Ovary (tissue), 9 donors: ENCODE results near the gene EEF1A2. TPM values are rescaled to one million over a fixed set of nuclear protein-coding genes. Genes with fewer than 3 reads are reported as not detected.

Source experiments
- DNase-seq, 5 donors: peaks; one replicate each; pipeline ENCODE4 v3.0.0-alpha.2; 2019 to 2020
- H3K27ac ChIP-seq, 2 donors: fragments of 200-600 bp; one replicate each; pipeline versions ENCODE4 v1.5.1 to v1.8.0; 2019 to 2022
- H3K27me3 ChIP-seq: fragments of 200-600 bp; one replicate; pipeline ENCODE4 v1.8.0; 2022
- H3K36me3 ChIP-seq: fragments of 200-600 bp; sonication (generic); one replicate; pipeline ENCODE4 v1.5.1; 2019
- H3K4me1 ChIP-seq: one replicate; pipeline ENCODE4 v1.8.1; 2013; ENCODE audit warnings: mild to moderate bottlenecking, moderate library complexity; ENCODE audit not compliant: insufficient read depth
- H3K4me3 ChIP-seq: fragments of 200-600 bp; sonication (generic); one replicate; pipeline ENCODE4 v1.5.1; 2017
- H3K9me3 ChIP-seq, 2 donors: fragments of 200-600 bp in 1 of 2; sonication (generic) in 1 of 2; one replicate each; pipeline versions ENCODE4 v1.5.1 to v1.8.1; 2013 to 2019; ENCODE audit warnings: mild to moderate bottlenecking in 1 of 2, moderate library complexity in 1 of 2
- EP300 ChIP-seq: sonication (generic); formaldehyde crosslinking; IDR thresholded peaks from one replicate; pipeline ENCODE4 v1.6.1; 2017; ENCODE audit warnings: antibody characterized with exemption
- POLR2A ChIP-seq: fragments of 450-650 bp; IDR thresholded peaks from one replicate; pipeline ENCODE4 v1.6.1; 2017; ENCODE audit warnings: antibody characterized with exemption, mild to moderate bottlenecking, moderate library complexity
- WGBS, 3 donors: extraction: QIAGEN DNeasy Blood & Tissue Kit in 1 of 3; methylation state at CpG; one replicate each; pipeline versions ENCODE4 v1.1.5 to v1.1.7; 2013 to 2017; 5-methylcytosine and 5-hydroxymethylcytosine counted together
- intact Hi-C, 4 donors: fragments of 100-400 bp; cut with DNase I; formaldehyde crosslinking; loops; one replicate each; pipeline versions ENCODE4 v1.11.0 to v1.15.1; 2022 to 2023
- polyA plus RNA-seq, 2 donors: library from polyadenylated mRNA; stranded (reverse); fragments of 200-250 nt in 1 of 2; fragments of 350-450 nt in 1 of 2; fragmentation: Illumina TruSeq in 1 of 2; extraction: RNeasy Lipid Tissue Mini Kit (QIAGEN cat#74804) in 1 of 2; gene quantifications; one replicate each; pipeline ENCODE4 v1.2.3, GENCODE V29; 2013 to 2014
- total RNA-seq, 7 donors: library from RNA; depleted of rRNA in 2 of 7; stranded (reverse); fragments of >200 nt in 2 of 7; fragmentation: NEBNext Ultra II Directional in 3 of 7; extraction: Animal tissue kit (Norgen Biotek cat#: 25700) in 3 of 7; gene quantifications; one replicate each; pipeline versions ENCODE4 v1.1.0 to v1.2.4, GENCODE V29; 2016 to 2023
- TF ChIP-seq, protein P1 (sequence below), 3 donors: fragments of 450-650 bp in 2 of 3; fragments of 200-600 bp in 1 of 3; IDR thresholded peaks; one replicate each; pipeline versions ENCODE4 v1.5.1 to v1.8.0; 2016 to 2022; ENCODE audit warnings: antibody characterized with exemption in 3 of 3, mild to moderate bottlenecking in 1 of 3
- donor health status: DM: no; HTN: no; CAD: no; lungs with moderate emphysema.
- donor health status: DM: no; HTN: no; CAD: no.
- donor health status: Bipolar disorder and iron deficiency.
- donor health status: DM: yes; HTN: yes; CAD: no.
- donor health status: DM: no; HTN: no; CAD: no.
- donor health status: DM: yes; HTN: yes; CAD: no.

The EEF1A2 gene
- total and polyA plus RNA-seq, 9 donors, result 0.25 to 1.3 (median 0.69) TPM

DNA sequence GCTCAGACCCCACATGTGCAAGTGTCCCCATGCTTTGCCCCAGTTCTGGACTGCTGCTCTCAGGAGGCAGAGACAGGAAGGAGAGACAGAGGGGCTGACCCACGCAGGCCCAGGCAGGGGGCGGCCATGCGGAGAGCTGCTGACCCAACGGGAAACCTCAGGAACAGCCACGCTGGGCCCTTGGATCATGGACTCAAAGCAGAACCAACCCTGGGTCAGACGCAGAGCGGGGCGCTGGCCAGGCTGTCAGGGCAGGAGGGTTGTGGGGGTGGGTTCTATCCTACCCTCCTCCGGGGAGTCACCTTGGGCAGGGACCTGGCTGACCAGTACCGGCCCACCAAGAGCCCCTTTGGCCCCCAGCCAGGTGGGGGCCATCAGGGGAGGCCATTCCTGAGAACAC, 28.5 kb downstream of the EEF1A2 start:
- no peak for TF ChIP-seq POLR2A
- intact Hi-C loops, result no loop called here
- no peak overlapping the region for H3K4me3 ChIP-seq
- WGBS, 3 donors, result 61 to 66% (median 64%) methylated on average over 10 of the region's 10 CpGs
- no peaks in the 10 kb centered on the region for H3K4me1 ChIP-seq
- H3K27ac ChIP-seq, result no peak overlapping the region
- H3K36me3 ChIP-seq, result no peaks in the 10 kb centered on the region
- peaks cover 2% of the 10 kb centered on the region for H3K27me3 ChIP-seq
- no peaks in the 10 kb centered on the region for H3K9me3 ChIP-seq
- DNase-seq, result no peak

DNA sequence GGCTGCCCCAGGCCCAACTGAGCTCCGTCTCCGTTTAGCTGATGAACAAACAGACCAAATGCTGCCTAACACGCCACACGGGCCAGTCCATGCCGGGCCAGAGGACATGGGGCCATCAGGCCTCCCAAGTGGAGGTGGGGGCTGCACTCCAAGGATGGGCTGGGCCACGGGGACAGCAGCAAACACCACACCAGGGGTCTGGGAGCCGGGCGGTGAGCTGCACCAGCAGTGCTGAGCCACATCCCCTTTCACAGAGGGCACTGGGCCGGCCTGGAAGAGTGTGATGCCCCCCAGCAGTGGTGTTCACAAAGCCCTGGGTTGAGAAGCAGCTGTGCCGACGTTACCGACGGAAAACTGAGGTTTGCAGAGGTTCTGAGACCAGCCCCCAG, 29.2 kb downstream of the EEF1A2 start:
- no peak for TF ChIP-seq POLR2A
- no peak for TF ChIP-seq EP300
- TF ChIP-seq, protein P1, sequence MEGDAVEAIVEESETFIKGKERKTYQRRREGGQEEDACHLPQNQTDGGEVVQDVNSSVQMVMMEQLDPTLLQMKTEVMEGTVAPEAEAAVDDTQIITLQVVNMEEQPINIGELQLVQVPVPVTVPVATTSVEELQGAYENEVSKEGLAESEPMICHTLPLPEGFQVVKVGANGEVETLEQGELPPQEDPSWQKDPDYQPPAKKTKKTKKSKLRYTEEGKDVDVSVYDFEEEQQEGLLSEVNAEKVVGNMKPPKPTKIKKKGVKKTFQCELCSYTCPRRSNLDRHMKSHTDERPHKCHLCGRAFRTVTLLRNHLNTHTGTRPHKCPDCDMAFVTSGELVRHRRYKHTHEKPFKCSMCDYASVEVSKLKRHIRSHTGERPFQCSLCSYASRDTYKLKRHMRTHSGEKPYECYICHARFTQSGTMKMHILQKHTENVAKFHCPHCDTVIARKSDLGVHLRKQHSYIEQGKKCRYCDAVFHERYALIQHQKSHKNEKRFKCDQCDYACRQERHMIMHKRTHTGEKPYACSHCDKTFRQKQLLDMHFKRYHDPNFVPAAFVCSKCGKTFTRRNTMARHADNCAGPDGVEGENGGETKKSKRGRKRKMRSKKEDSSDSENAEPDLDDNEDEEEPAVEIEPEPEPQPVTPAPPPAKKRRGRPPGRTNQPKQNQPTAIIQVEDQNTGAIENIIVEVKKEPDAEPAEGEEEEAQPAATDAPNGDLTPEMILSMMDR (IDR thresholded peaks at IDR 0.05), result no peak
- no peak overlapping the region for H3K27ac ChIP-seq
- peaks cover 2% of the 10 kb centered on the region for H3K27me3 ChIP-seq
- no peaks in the 10 kb centered on the region for H3K4me1 ChIP-seq
- DNase-seq, result no peak
- intact Hi-C loops, result no loop called here
- 67 to 72% (median 72%) methylated on average over 13 of the region's 13 CpGs for WGBS, 3 donors
- H3K9me3 ChIP-seq, result no peaks in the 10 kb centered on the region
- no peak overlapping the region for H3K4me3 ChIP-seq
- no peaks in the 10 kb centered on the region for H3K36me3 ChIP-seq

GRCh38 chr20:63469019-63469712, 29.7 kb downstream of the EEF1A2 start:
- no peak for TF ChIP-seq POLR2A
- TF ChIP-seq EP300, result no peak
- TF ChIP-seq, protein P1 (IDR thresholded peaks at IDR 0.05), result no peak
- H3K4me1 ChIP-seq, result no peaks in the 10 kb centered on the region
- 64 to 79% (median 73%) methylated on average over 20 to 22 of the region's 22 CpGs for WGBS, 3 donors
- H3K36me3 ChIP-seq, result no peaks in the 10 kb centered on the region
- H3K27me3 ChIP-seq, result peaks cover 2% of the 10 kb centered on the region
- no peak overlapping the region for H3K4me3 ChIP-seq
- intact Hi-C loops, result no loop called here
- DNase-seq, result no peak
- H3K27ac ChIP-seq, result no peak overlapping the region
- H3K9me3 ChIP-seq, result no peaks in the 10 kb centered on the region

- H3K4me1 ChIP-seq, result no peaks in the 10 kb centered on the region
- H3K9me3 ChIP-seq, result no peaks in the 10 kb centered on the region
- no peak for DNase-seq
- peaks cover 2% of the 10 kb centered on the region for H3K27me3 ChIP-seq
- H3K4me3 ChIP-seq, result no peak overlapping the region
- intact Hi-C loops, result no loop called here
- H3K36me3 ChIP-seq, result no peaks in the 10 kb centered on the region
- TF ChIP-seq EP300 (no peak), POLR2A (no peak)
- TF ChIP-seq, protein P1 (IDR thresholded peaks at IDR 0.05), result no peak
- no peak overlapping the region for H3K27ac ChIP-seq
- WGBS, 3 donors, result 70 to 82% (median 76%) methylated on average over 11 to 12 of the region's 12 CpGs
Observed at GRCh38 chr20:63468421-63468820, 30.5 kb downstream of the EEF1A2 start.

DNA sequence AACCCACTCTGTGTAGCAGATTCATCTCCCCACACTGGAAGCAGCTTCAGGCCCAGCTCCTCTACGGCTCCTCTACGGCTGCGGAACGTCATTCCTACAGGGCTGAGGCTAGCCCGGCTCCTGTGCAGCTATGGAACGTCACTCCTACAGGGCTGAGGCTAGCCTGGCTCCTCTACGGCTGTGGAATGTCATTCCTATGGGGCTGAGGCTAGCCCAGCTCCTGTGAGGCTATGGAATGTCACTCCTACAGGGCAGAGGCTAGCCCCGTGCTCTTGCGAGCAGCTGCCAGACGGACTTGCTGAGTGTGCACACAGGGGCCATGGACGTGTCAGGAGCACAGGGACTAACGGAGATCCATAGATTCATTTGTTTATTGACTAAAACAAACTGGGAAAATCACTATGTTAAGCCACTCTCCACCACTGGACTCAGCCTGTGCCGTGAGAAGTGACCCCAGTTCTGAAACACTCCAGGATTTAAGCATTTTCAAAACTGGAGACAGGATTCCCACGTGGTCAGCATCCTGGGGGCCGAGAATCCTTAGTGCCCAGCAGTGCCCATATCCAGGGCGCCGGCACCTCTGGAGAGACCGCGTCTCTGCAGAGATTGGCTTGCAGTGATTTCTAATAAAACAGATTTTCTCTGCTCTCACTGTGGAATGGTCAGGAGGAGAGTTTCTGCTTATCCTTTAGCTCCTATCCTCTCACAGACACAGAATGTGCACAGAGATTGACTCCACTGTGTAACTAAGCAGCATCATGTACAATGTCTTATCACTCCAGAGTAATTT, 31.4 kb downstream of the EEF1A2 start:
- H3K4me3 ChIP-seq, result no peak overlapping the region
- H3K9me3 ChIP-seq, result no peaks in the 10 kb centered on the region
- H3K4me1 ChIP-seq, result no peaks in the 10 kb centered on the region
- intact Hi-C loops, result no loop called here
- no peak for DNase-seq
- H3K27ac ChIP-seq, result no peak overlapping the region
- H3K27me3 ChIP-seq, result peaks cover 2% of the 10 kb centered on the region
- no peaks in the 10 kb centered on the region for H3K36me3 ChIP-seq
- TF ChIP-seq, protein P1 (IDR thresholded peaks at IDR 0.05), result no peak
- TF ChIP-seq POLR2A (no peak), EP300 (no peak)
- 55 to 70% (median 58%) methylated on average over 19 of the region's 19 CpGs for WGBS, 3 donors
